Neutrophil (primary cell): ENCODE data around the gene GAK.

Experiments
- H3K27ac ChIP-seq: fragments of 200-600 bp; sonication (generic); 2 replicates; pipeline ENCODE4 v1.5.1; 2016; ENCODE audit warnings: mild to moderate bottlenecking, moderate library complexity
- H3K27me3 ChIP-seq: fragments of 200-600 bp; sonication (generic); 2 replicates; pipeline ENCODE4 v1.6.0; 2016; ENCODE audit warnings: mild to moderate bottlenecking
- H3K36me3 ChIP-seq: fragments of 200-600 bp; sonication (generic); 2 replicates; pipeline ENCODE4 v1.5.1; 2017
- H3K4me1 ChIP-seq, 2 experiments: fragments of 200-600 bp in 1 of 2; sonication (generic) in 1 of 2; 1 replicate in 1 of 2; 2 replicates in 1 of 2; pipeline versions ENCODE4 v1.5.1 to v1.6.1; 2013 to 2016; ENCODE audit warnings: low read depth in 1 of 2, low read length in 1 of 2, mild to moderate bottlenecking in 1 of 2, moderate library complexity in 1 of 2; ENCODE audit not compliant: control insufficient read depth in 1 of 2, insufficient read depth in 1 of 2
- H3K4me3 ChIP-seq, 2 experiments: fragments of 200-600 bp in 1 of 2; sonication (generic) in 1 of 2; 1 replicate in 1 of 2; 2 replicates in 1 of 2; pipeline ENCODE4 v1.5.1; 2013 to 2016; ENCODE audit warnings: low read depth in 1 of 2, low read length in 1 of 2, mild to moderate bottlenecking in 1 of 2, moderate library complexity in 1 of 2
- H3K9me3 ChIP-seq: fragments of 200-600 bp; sonication (generic); 2 replicates; pipeline ENCODE4 v1.5.1; 2016
- TF ChIP-seq, protein P1 (sequence below): fragments of 200-600 bp; sonication (generic); IDR thresholded peaks from 2 replicates; pipeline ENCODE4 v1.5.1; 2016; ENCODE audit warnings: antibody characterized with exemption

GAK gene

DNA sequence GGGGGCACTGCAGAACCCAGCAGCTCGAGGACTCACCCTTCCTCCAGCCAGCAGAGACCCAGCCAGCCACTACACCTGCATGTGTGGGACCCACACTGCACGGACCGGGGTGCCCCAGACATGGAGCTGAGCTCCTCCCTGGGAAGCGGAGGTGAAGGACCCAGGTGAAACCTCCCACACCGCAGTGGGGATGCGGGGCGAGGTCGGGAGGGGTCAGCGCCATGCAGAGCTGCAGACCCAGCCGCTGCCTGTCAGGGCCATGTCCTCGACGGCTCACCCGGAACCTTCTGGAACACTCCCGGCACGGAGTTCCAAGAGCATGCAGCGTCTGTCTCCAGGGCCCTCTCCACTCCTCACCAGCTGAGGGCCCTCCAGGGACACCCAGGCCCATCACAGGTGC lies 42.6 kb downstream of the GAK start:
- no peaks in the 10 kb centered on the region for H3K4me1 ChIP-seq
- H3K36me3 ChIP-seq: peaks cover 96% of the 10 kb centered on the region
- TF ChIP-seq, protein P1, sequence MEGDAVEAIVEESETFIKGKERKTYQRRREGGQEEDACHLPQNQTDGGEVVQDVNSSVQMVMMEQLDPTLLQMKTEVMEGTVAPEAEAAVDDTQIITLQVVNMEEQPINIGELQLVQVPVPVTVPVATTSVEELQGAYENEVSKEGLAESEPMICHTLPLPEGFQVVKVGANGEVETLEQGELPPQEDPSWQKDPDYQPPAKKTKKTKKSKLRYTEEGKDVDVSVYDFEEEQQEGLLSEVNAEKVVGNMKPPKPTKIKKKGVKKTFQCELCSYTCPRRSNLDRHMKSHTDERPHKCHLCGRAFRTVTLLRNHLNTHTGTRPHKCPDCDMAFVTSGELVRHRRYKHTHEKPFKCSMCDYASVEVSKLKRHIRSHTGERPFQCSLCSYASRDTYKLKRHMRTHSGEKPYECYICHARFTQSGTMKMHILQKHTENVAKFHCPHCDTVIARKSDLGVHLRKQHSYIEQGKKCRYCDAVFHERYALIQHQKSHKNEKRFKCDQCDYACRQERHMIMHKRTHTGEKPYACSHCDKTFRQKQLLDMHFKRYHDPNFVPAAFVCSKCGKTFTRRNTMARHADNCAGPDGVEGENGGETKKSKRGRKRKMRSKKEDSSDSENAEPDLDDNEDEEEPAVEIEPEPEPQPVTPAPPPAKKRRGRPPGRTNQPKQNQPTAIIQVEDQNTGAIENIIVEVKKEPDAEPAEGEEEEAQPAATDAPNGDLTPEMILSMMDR: no peak

DNA sequence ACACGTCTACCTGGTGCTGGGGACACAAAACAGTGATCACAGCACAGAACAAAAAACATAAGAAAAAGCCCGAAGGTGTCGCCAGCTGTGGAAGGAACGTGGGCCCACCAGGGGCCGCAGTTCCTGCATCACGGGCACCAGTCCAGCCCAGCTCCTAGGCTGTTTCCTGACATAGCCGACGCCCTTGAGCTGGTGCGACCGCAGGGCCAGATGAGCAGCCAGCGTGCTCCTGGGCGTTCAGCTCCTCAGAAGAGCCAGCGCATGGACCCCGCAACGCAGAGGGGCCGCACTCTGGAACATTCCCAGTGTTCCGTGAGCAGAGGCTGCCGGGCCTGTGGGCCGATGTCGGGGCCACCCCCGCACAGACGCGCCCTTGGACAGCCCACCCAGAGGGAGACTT lies 44.1 kb downstream of the GAK start:
- no peaks in the 10 kb centered on the region for H3K27me3 ChIP-seq
- H3K27ac ChIP-seq: no peak overlapping the region
- no peaks in the 10 kb centered on the region for H3K4me1 ChIP-seq
- H3K9me3 ChIP-seq: no peaks in the 10 kb centered on the region
- peaks cover 96% of the 10 kb centered on the region for H3K36me3 ChIP-seq
- no peak overlapping the region for H3K4me3 ChIP-seq
- TF ChIP-seq, protein P1: no peak

More for the DNA sequence above, 42.6 kb downstream of the GAK start:
- Histone ChIP-seq H3K27ac (no peak overlapping the region), H3K4me3 (no peak overlapping the region), H3K9me3 (no peaks in the 10 kb centered on the region), H3K27me3 (no peaks in the 10 kb centered on the region)

DNA sequence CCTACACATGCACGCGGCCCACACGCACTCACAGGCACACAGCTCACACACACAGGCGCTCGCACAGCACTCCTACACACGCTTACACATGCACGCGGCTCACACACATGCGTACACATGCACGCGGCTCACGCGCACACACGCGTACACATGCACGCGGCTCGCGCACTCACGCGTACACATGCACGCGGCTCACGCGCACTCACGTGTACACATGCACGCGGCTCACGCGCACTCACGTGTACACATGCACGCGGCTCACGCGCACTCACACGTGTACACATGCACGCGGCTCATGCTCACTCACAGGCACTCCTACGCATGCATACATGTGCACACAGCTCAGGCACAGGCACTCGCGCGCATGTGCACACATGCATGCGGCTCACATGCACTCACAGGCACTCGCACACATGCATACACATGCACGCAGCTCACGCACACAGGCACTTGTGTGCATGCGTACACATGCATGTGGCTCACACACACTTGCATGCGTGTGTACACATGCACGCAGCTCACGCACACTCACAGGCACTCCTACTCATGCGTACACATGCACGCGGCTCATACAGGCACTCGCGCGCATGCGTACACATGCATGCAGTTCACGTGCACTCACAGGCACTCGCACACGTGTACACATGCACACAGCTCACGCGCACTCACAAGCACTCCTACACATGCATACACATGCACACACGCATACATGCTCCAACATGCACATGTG lies 44.9 kb downstream of the GAK start:
- no peaks in the 10 kb centered on the region for H3K27me3 ChIP-seq
- H3K36me3 ChIP-seq: peaks cover 96% of the 10 kb centered on the region
- H3K27ac ChIP-seq: no peak overlapping the region
- TF ChIP-seq, protein P1: no peak
- H3K4me1 ChIP-seq: no peaks in the 10 kb centered on the region
- no peak overlapping the region for H3K4me3 ChIP-seq
- no peaks in the 10 kb centered on the region for H3K9me3 ChIP-seq

DNA sequence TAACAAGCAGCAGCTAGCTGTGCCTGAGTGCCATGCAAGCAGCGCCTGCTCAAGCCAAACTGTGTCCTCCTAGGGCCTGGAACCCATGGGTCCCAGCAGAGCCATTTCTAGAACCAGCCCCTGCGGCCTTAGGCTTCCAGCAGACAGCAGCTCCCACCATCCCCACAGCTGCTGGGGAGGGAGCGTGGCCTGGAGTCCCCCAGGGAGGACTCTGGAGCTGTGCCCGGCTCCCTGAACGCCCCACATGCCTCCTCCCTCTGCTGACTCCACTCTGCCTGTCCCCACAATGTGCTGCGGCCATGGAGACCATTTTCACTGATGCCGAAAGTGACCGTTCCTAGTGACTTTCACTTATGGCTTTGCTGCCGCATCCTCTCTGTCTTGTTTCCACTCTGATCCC lies 45.9 kb downstream of the GAK start:
- TF ChIP-seq, protein P1: no peak
- Histone ChIP-seq H3K9me3 (no peaks in the 10 kb centered on the region), H3K27ac (no peak overlapping the region), H3K36me3 (peaks cover 96% of the 10 kb centered on the region), H3K27me3 (no peaks in the 10 kb centered on the region), H3K4me3 (no peak overlapping the region), H3K4me1 (no peaks in the 10 kb centered on the region)

DNA sequence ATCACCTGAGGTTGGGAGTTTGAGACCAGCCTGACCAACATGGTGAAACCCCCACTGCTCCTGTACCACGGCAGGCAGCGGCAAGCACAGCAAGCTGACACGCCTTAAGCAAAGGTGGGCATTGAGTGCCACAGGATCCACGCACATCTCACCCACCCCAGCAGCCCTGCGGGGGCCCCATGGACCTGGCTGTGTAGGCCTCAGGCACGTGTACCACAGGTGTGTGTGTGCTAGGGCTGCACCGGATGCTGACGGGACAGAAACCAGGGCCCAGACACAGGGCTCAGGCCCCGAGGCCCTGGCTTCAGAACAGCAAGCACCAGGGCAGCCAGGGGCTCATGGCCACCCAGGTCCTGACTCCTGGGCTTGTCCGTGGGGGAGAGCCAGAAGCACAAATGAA lies 46.8 kb downstream of the GAK start:
- Histone ChIP-seq H3K4me1 (no peaks in the 10 kb centered on the region), H3K27ac (no peak overlapping the region), H3K36me3 (peaks cover 100% of the 10 kb centered on the region), H3K9me3 (no peaks in the 10 kb centered on the region), H3K4me3 (no peak overlapping the region), H3K27me3 (no peaks in the 10 kb centered on the region)
- TF ChIP-seq, protein P1: no peak
